SK-N-SH (cell line): ENCODE results near the gene SOCS2.

Experiments
- CTCF ChIP-seq: fragments of 200-600 bp; sonication (generic); IDR thresholded peaks from 2 replicates; pipeline ENCODE4 v1.6.1; 2017; ENCODE audit warnings: antibody characterized with exemption, mild to moderate bottlenecking, moderate library complexity
- EZH2phosphoT487 ChIP-seq: fragments of 200-600 bp; sonication (generic); IDR thresholded peaks from 2 replicates; pipeline ENCODE4 v1.6.1; 2017; ENCODE audit warnings: low read depth, mixed run types, mild to moderate bottlenecking, antibody characterized with exemption, moderate library complexity, borderline replicate concordance
- FOXM1 ChIP-seq: IDR thresholded peaks from 2 replicates; pipeline ENCODE4 v1.4.0; 2012; ENCODE audit warnings: low read depth, mild to moderate bottlenecking

GRCh38 chr12:93622485-93622884, 50.0 kb downstream of the SOCS2 start:
- TF ChIP-seq CTCF, result no peak
- TF ChIP-seq FOXM1, result no peak
- TF ChIP-seq EZH2phosphoT487, result no peak
